KOPT-K1 (cell line): ENCODE results near the gene TRPM6.

ENCODE experiments used
- H3K27ac ChIP-seq: fragments of 200-600 bp; sonication (generic); 2 replicates; pipeline ENCODE4 v1.5.1; 2016; ENCODE audit warnings: antibody characterized with exemption, mild to moderate bottlenecking, low read depth, low read length; ENCODE audit not compliant: poor library complexity, severe bottlenecking
- H3K36me3 ChIP-seq: fragments of 200-600 bp; sonication (generic); 2 replicates; pipeline ENCODE4 v1.5.1; 2017; ENCODE audit warnings: antibody characterized with exemption, mild to moderate bottlenecking, low read length, moderate library complexity; ENCODE audit not compliant: insufficient read depth
- H3K9me3 ChIP-seq: fragments of 200-600 bp; sonication (generic); 2 replicates; pipeline ENCODE4 v1.5.1; 2017; ENCODE audit warnings: antibody characterized with exemption, low read length, mild to moderate bottlenecking; ENCODE audit not compliant: insufficient read depth, poor library complexity, severe bottlenecking

TRPM6 gene

GRCh38 chr9:74824654-74825053 lies 63.1 kb downstream of the TRPM6 start:
- H3K36me3 ChIP-seq: no peaks in the 10 kb centered on the region
- H3K9me3 ChIP-seq: no peaks in the 10 kb centered on the region
- H3K27ac ChIP-seq: no peak overlapping the region

DNA sequence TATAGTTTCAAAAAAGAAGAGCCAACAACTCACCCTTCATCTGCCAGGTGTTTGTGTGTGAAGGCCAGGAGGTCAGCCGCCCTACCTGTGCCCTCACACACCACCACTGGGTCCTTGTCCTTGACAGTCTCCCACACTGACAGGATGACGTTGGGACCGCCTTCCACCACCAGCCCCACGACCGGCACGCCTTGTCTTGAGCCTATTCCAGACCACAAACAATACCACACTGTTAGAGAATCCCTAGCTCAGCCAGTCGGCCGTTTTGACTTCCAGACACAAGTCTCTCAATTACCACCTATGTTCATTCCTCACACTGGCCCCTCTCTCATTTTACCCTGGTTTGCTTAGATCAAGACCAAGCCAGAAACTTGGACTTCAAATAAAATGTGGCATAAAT lies 66.1 kb downstream of the TRPM6 start:
- Histone ChIP-seq H3K36me3 (no peaks in the 10 kb centered on the region), H3K9me3 (no peaks in the 10 kb centered on the region), H3K27ac (no peak overlapping the region)

DNA sequence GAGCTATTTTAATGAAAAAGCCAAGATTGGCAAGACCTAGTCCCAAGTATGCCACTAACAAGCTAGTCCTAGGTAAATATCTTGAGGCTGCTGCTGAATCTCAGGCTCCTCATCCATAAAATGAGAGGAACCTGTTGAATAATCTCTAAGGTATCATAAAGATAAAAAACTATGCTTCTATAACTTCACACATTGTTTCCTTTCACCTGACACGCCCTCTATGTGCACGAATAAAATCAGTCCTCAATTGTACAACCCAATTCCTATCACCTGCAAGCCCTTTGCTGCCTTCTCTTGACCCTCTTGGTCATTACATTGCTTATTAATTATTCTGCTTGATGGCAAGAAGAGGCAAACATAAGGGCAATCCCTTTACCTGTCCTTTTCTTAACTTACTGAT lies 69.9 kb downstream of the TRPM6 start:
- no peak overlapping the region for H3K27ac ChIP-seq
- H3K9me3 ChIP-seq: no peaks in the 10 kb centered on the region
- no peaks in the 10 kb centered on the region for H3K36me3 ChIP-seq

DNA sequence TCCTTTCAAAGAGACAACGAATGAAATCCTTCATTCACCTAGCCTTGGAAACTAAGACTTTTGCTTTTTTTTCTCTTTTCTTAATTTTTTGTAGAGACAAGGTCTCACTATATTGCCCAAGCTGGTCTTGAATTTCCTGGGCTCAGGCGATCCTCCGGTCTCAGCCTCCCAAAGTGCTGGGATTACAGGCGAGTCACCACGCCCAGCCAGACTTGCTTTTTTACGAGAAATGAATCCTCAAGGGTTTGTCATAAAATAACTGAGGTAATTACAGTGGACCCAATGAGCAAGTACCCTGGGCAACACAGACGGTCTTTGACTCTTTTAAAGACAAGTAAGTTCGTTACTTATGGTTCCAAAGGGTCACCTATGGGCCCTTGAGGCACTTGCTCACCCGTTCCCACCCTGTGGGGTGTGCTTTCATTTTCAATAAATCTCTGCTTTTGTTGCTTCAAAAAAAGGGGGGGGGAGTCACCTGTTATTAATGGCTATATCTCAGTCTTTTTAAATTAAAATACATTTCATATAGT lies 70.4 kb downstream of the TRPM6 start:
- H3K27ac ChIP-seq: no peak overlapping the region
- no peaks in the 10 kb centered on the region for H3K36me3 ChIP-seq
- no peaks in the 10 kb centered on the region for H3K9me3 ChIP-seq

DNA sequence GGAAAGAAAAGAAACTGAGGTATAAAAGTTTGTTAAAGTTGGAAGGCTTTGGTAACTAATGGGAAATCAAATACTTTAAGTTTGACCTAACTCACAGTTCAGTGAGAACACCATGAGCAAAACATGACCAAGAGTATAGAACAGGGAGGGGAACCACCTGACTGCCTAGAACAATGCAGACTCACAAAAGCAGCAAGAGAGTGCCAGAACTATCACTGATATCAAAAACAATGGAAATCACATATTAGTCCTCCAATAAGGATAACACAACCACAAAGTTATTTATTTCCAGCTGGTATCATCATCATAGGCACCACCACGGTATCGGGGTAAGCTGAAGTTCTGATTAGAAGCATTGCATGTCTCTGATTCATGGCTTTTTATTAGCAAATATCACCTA lies 77.5 kb downstream of the TRPM6 start:
- no peak overlapping the region for H3K27ac ChIP-seq
- H3K36me3 ChIP-seq: no peaks in the 10 kb centered on the region
- H3K9me3 ChIP-seq: no peaks in the 10 kb centered on the region

GRCh38 chr9:74804018-74804385 lies 83.7 kb downstream of the TRPM6 start:
- Histone ChIP-seq H3K36me3 (no peaks in the 10 kb centered on the region), H3K9me3 (no peaks in the 10 kb centered on the region), H3K27ac (no peak overlapping the region)

DNA sequence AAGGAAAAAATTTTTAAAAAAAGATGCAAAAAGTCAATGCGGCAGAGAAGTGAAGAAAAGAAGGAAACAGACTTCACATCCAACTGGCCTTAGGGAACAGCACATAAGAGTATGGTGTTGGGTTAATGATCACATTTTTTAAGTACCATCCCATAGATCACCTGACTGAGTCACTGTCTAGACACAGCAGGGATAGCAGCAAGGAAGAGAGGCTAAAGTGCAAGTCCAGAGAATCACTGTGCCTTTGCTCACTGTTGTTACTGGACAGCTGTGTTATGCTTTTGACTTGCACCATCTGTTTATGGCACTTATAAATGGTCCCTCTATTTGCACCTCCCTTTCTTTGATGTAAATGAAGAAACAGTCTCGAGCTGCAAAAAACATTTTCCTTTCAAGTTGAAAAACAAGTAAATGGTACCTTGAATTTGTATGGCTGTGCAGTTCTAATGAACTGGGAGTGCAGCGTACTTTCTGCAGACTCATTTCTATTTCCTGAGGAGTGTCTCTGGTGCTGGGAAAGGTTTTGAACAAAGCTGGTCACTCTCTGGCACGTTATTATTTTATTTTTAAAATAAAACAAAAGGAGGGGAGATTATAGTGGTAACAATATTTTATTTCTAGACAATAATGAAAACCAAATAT lies 84.2 kb downstream of the TRPM6 start:
- H3K27ac ChIP-seq: no peak overlapping the region

DNA sequence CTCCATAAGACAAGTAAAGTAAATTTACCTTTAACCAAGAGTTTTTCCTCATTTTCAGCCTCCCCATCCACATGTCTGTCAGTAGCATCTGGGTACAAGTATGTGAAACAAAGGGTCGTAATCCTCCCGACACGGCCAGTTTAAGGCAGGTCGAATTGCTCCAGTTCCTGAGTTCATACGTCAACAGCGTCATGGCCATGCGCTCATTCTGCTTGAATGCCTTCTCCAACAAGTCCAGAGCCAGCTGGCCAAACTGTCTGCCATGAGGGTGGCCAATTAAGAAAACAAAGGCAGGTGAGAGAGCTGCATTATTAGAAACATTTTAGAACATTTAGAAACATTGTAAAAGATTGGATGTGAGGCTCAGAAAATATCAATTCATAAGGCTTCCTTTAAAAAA lies 87.5 kb downstream of the TRPM6 start:
- Histone ChIP-seq H3K27ac (no peak overlapping the region), H3K36me3 (no peaks in the 10 kb centered on the region), H3K9me3 (no peaks in the 10 kb centered on the region)

More for the DNA sequence above, 84.2 kb downstream of the TRPM6 start:
- Histone ChIP-seq H3K36me3 (no peaks in the 10 kb centered on the region), H3K9me3 (no peaks in the 10 kb centered on the region)

GRCh38 chr9:74795803-74796202 lies 91.9 kb downstream of the TRPM6 start:
- Histone ChIP-seq H3K27ac (no peak overlapping the region), H3K36me3 (no peaks in the 10 kb centered on the region)

DNA sequence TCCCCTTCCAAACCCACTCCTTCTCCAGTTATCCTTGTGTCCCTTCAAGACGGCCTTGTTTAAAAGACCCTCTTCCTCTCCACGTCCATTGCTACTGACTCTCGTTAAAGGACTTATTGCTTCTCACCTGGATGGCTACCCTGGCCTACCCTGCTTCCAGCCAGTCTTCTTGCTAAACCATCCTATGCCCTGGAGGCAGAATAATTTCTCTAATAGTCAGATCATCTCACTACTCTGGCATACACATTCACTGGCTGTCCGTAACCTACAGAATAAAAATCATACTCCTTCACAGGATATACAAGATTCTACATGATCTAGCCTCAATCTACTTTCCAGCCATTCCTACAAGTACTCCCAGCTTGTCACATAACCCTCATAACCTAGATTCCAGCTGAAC lies 92.6 kb downstream of the TRPM6 start:
- H3K27ac ChIP-seq: no peak overlapping the region
- H3K9me3 ChIP-seq: no peaks in the 10 kb centered on the region
- H3K36me3 ChIP-seq: no peaks in the 10 kb centered on the region

More at GRCh38 chr9:74795803-74796202, 91.9 kb downstream of the TRPM6 start:
- no peaks in the 10 kb centered on the region for H3K9me3 ChIP-seq

- H3K36me3 ChIP-seq: no peaks in the 10 kb centered on the region
- no peak overlapping the region for H3K27ac ChIP-seq
- H3K9me3 ChIP-seq: no peaks in the 10 kb centered on the region
These were observed 103.2 kb downstream of the TRPM6 start for GRCh38 chr9:74784506-74784905.

DNA sequence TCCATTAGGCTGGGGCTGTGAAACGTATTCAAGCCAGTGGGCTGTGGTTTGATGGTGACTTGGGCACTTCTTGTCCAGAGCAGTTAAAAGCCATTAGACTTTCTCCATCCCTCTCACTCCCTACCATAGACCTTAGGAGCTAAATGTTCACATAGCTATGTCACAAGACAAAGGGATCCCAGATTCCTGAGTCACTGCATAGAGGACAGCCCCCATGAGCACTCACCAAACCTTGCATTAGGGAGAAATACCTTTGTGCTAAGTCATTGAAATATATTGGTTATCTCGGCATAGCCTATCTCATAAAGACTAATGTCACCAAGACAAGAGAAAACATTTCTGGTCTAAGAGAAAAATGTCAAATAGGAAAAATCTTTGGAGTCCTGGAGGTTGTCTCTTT lies 104.3 kb downstream of the TRPM6 start:
- Histone ChIP-seq H3K27ac (no peak overlapping the region), H3K9me3 (no peaks in the 10 kb centered on the region)

GRCh38 chr9:74777136-74777879 lies 110.4 kb downstream of the TRPM6 start:
- H3K27ac ChIP-seq: no peak overlapping the region

More for the DNA sequence above, 104.3 kb downstream of the TRPM6 start:
- no peaks in the 10 kb centered on the region for H3K36me3 ChIP-seq

DNA sequence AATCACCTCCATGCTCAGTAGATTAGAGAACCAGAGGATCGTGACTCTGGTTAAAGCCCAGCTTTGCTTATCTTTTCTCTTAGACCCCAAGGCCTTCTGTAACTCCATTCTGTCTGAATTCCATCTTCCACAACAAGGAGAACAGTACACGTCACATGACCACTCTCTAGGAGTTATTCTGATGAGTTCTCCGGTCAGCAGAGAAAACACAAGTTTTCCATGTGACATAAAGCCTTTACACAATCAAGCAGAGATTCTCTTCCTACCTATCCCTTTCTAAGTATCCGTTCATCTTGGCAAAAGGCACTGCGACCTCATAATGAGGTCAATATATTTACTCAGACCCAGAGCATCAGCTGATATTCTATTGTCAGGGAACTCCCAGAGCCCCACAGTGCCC lies 112.3 kb downstream of the TRPM6 start:
- H3K36me3 ChIP-seq: no peaks in the 10 kb centered on the region
- H3K27ac ChIP-seq: no peak overlapping the region
- no peaks in the 10 kb centered on the region for H3K9me3 ChIP-seq

More at GRCh38 chr9:74777136-74777879, 110.4 kb downstream of the TRPM6 start:
- Histone ChIP-seq H3K36me3 (no peaks in the 10 kb centered on the region), H3K9me3 (no peaks in the 10 kb centered on the region)

- Histone ChIP-seq H3K9me3 (no peaks in the 10 kb centered on the region), H3K27ac (no peak overlapping the region), H3K36me3 (no peaks in the 10 kb centered on the region)
These were observed 113.7 kb downstream of the TRPM6 start for GRCh38 chr9:74773886-74774479.
